NT2/D1 (cell line): ENCODE measurements around the gene USP6NL.

Experiments used
- SUZ12 ChIP-seq: IDR thresholded peaks from 2 replicates; pipeline ENCODE4 v1.6.1; 2011; ENCODE audit not compliant: insufficient read length, insufficient read depth; ENCODE audit errors: extremely low read depth
- YY1 ChIP-seq: IDR thresholded peaks from 2 replicates; pipeline ENCODE4 v1.6.1; 2011; ENCODE audit not compliant: insufficient read length, insufficient read depth
- ZNF274 ChIP-seq: IDR thresholded peaks from 2 replicates; pipeline ENCODE4 v1.6.1; 2011; ENCODE audit warnings: mild to moderate bottlenecking, low read depth, low read length

DNA sequence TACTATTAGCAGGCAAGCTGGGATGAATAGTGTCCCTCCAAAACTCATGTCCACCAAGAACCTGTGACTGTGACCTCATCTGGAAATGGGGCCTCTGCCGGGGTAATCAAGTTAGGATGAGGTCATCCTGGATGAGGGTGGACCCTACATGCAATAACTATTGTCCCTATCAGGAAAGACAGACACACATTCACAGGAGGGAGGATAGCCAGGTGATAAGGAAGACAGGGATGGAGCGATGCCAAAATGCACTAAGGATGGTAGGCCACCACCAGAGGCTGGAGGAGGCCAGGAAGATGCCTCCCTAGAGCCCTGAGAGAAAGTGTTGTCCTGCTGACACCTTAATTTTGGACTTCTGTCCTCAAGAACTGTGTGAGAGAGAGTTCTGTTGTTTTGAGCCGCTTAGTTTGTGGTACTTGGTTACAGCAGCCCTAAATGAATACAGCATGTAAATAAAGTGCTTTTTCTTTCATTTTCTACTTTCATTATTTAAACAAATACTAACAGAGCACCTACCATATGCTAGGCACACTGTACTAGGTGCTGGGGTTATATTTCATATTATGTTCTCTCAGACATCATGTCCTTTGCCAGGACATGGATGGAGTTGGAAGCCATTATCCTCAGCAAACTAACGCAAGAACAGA lies 111.9 kb downstream of the USP6NL start:
- TF ChIP-seq ZNF274 (no peak), YY1 (no peak), SUZ12 (no peak)
